HG03521 (cell line): ENCODE results near the gene SELENOV.

Experiments used
- ATAC-seq: cut with Tn5 transposase; IDR thresholded peaks from one replicate; pipeline ENCODE4 v1.9.1; 2021; ENCODE audit warnings: mild to moderate bottlenecking, moderate library complexity; ENCODE audit not compliant: unreplicated experiment

The SELENOV gene

DNA sequence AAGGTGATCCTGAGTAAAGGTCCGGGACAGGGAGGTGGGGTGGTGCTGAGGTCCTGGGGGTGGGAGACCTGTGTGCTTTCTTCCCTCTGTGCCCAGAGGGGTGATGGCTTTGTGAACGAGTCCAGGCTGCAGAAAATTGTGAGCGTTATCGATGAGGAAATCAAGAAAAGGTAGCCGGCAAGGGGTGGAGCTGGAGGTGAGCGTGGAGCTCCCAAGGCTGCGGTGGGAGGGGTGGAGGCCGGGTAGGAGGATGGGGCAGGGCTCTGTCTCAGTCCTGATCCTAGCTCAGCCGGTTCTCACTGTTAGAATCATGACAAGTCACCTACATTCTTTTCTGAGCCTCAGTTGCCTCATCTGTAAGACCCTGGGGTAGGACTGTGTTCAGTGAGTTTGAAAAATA is 4.0 kb downstream of the SELENOV start:
- no peak for ATAC-seq

DNA sequence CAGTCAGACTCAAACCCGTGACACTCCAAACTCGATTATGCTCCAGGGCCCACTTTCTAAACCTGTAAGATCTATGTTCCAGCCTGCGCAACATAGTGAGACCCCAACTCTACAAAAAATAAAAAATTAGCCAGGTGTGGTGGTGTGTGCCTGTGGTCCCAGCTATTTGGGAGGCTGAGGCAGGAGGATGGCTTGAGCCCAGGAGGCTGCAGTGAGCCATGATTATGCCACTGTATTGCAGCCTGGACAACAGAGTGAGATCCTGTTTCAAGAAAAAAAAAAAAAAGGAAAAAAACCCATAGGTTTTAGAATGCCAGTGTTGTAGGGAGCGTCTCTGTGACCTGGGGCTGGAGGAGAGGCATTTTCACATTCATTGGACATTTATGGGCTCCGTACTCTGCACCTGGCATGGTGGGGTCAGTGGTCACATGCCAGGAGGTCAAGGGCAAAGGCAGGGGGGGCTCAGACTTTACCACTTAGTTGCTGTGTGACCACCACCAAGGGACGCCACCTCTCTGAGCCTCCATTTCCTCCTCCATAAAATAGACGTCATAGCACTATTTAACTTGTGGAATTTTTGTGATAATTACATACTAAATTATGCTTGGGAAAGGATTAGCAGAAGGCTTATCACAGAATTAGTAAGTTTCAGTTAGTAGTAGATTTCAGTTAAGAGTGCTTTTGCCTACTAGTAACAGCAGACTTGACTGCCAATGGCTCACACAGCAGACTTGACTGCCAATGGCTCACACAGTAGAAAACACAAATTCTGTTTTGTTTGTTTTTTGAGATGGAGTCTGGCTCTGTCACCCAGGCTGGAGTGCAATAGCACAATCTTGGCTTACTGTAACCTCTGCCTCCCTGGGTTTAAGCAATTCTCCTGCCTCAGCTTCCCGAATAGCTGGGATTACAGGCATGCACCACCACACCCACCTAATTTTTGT is 5.9 kb downstream of the SELENOV start:
- no peak for ATAC-seq

- no peak for ATAC-seq
These were observed 9.6 kb downstream of the SELENOV start for GRCh38 chr19:39524495-39524894.

DNA sequence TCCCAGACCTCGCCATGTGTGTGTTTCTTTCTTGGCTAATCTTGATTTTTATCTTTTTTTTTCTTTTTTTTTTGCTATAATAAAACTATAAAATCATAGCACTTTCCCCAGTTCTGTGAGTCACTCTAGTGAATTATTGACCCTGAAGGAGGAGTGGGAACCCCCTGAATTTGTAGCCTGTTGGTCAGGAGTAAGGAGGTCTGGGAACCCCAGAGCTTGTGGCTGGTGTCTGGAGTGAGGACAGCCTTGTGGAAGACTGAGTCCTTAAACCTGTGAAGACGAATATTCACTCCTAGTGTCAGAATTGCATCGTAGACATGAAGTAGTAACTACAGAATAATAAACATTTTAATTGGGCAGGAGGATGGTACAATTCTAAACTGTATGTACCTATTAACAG is 10.3 kb downstream of the SELENOV start:
- no peak for ATAC-seq

- no peak for ATAC-seq
These were observed 16.9 kb downstream of the SELENOV start for GRCh38 chr19:39531834-39532232.

- ATAC-seq, result peak; percentile 91
These were observed 17.5 kb downstream of the SELENOV start, which contains the start of gene EID2B for GRCh38 chr19:39532233-39533002. EID2B (minus strand) TSS chr19:39532852; CDS start chr19:39532802, 50 bp downstream.

- ATAC-seq, result no peak
These were observed 18.1 kb downstream of the SELENOV start for GRCh38 chr19:39533003-39533512.

GRCh38 chr19:39533791-39534190 is 18.9 kb downstream of the SELENOV start:
- no peak for ATAC-seq

GRCh38 chr19:39539165-39539517 is 24.2 kb downstream of the SELENOV start:
- no peak for ATAC-seq

- ATAC-seq, result peak; percentile 87
These were observed 24.8 kb downstream of the SELENOV start, which contains the start of gene EID2 for GRCh38 chr19:39539518-39540332. EID2 (minus strand) TSS chr19:39540161; CDS start chr19:39540079, 82 bp downstream.

DNA sequence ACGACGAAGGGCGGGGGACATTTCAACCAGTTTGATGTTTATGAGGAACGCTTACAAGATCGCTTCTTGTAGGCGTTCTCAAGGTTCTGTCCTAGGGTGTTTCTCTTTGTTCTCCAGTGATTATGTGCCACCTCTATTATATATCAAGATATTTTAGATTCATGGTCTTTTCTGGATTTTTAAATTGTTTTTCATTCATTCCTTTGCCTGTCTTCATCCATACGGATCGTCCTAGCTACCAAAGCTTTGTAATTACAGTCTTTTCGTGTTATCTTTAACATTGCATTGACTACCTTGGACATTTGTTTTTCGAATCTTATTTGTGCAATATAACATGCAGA is 25.4 kb downstream of the SELENOV start:
- no peak for ATAC-seq

DNA sequence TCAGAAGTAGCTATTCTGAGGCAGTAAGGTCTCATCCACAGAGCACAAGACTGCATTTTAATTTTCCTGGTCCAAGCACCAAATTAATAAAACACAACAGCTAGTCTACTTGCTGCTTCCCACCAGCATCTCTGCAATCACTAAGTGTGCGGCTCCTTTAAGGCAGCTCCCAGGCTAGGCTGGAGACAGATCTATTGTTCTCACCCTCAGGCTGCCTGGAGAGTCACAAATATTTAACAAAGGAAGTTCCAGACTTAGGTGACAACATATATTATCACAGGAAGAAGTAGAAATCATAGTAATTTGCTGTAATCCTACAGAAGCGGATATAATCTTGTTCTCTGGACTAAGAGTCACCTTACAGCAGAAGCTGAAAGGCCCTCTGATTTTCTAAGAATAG is 27.3 kb downstream of the SELENOV start:
- ATAC-seq, result no peak

DNA sequence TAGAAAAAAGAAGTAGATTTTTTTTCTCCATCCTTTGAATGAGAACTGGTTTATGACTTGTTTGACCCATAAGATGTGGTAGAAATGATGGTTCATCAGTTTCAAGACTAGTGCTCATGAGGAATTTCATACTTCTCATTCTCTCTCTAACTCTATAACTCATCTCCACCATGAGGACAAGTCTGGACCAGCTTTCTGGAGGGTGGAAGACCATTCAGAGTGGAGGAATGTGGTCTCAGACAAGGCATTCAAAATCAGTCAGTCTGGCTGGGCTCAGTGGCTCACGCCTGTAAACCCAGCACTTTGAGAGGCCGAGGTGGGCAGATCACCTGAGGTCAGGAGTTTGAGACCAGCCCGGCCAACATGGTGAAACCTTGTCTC is 28.5 kb downstream of the SELENOV start:
- ATAC-seq, result no peak

DNA sequence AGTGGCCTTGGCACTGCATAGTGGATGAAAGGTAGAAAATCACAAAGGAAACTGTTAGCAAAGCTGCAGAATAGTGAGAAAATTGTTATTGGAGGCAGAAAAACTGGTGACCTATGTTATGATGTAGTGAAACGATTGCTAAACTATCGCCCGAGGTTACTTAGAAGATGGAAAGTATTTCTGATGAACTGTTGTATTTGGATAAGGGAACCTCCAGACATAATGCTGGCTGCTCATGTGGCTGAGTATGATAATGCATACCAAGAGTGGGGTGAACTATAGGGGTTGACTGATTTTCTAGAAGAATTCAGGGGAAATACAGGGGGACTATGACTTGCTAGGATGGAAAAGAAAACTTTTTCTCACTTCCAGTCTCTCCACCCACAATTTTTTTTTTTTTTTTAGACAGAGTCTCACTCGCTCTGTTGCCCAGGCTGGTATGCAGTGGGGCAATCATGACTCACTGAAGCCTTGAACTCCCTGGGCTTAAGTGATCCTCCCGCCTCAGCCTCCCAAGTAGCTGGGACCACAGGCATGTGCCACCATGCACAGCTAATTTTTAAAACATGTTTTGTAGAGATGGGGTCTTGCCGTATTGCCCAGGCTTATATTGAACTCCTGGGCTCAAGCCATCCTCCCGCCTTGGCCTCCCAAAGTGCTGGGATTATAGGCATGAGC is 29.4 kb downstream of the SELENOV start:
- ATAC-seq, result no peak

DNA sequence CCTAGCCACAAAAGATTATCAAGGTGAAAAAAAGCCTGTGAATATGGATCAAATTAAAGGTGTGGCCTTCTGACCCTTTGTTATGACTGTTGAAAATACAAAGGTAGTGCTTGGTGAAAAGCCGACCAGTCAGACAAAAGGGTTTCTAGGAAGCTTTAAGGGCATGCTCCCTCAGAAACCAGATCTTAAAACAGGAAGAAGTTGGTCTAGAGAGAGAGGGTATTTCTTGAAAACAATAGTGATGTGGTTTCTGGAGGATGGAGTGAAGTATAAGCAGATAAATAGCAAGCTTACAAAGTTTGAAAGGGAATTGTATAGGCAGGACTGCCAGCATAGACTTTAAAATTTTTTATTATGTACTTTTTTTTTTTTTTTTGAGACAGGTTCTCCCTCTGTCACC is 30.0 kb downstream of the SELENOV start:
- ATAC-seq, result no peak

- no peak for ATAC-seq
These were observed 31.7 kb downstream of the SELENOV start for GRCh38 chr19:39546599-39546998.

DNA sequence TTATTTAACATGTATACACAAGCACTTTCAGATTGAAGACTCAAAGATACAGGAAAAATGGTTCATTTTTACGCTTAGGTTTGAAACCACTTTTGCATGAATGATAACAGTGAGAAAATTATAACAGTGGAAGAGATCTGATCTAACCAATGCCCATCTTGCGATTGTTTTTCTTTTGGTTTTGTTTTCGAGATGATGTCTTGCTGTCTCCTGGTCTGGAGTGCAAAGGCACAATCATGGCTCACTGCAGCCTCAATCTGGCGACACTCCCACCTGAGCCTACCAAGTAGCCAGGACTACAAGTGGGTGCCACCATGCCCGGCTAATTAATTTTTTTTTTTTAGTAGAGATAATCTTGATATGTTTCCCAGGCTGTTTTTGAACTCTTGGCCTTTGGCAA is 35.3 kb downstream of the SELENOV start:
- no peak for ATAC-seq

DNA sequence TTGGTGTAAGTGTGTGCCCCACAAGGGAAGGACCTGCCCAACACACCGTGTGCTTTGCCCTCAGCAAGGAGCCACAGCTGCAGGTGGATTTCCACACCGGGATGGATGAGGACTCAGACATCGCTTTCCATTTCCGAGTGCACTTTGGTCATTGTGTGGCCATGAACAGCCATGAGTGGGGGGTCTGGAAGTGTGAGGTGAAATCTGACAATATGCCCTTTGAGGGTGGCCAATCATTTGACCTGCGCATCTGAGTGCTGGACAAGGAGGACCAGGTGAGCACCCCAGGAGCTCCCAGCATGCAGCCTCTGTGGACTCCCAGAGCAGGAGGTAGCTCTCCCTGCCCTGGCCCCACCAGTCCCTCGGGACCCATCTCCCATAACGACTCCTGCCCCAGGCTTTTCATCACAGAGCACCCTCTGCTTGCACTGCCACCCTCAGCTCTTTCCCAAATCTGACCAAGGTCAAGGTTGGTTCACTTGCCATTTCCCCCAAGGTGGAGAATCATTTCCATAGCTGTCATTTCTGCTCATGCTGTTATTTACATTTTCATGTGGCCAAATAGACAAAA is 38.2 kb downstream of the SELENOV start:
- no peak for ATAC-seq

DNA sequence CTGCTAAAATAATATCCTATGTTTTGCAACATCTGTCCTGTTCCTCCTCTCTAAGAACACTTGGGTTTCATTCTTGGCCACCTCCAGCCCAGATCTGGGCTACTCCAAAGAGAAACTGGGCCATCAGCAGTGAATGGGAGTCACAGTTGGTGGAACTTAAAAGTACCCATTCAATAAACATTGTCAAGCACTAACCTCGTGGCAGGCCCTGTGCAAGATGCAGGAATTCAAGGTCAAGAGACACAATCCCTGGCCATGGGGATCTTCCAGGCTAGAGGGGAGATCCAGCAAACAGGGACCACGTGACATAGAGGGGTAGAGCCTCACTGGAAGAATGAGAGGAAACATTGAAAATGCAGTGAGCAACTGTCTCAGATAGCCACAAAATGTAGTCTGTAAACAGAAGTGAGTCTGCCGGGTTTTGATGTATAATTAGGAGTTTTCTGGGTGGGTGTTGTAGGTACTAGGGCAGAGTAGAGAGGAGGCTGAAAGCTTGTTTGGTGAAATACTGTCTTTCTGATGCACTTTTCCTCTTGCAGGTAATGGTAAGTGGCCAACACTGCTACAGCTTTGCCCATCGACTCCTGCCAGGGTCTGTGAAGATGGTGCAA is 39.9 kb downstream of the SELENOV start:
- no peak for ATAC-seq

- no peak for ATAC-seq
These were observed 40.9 kb downstream of the SELENOV start for GRCh38 chr19:39555883-39556282.
